ENCODE results near the gene CCNI.
"Not testable (repeated sequence)": the region's sequence is repeated elsewhere in the genome, so short reads cannot be mapped to it uniquely, and the experiment has no call there.

CCNI gene

DNA sequence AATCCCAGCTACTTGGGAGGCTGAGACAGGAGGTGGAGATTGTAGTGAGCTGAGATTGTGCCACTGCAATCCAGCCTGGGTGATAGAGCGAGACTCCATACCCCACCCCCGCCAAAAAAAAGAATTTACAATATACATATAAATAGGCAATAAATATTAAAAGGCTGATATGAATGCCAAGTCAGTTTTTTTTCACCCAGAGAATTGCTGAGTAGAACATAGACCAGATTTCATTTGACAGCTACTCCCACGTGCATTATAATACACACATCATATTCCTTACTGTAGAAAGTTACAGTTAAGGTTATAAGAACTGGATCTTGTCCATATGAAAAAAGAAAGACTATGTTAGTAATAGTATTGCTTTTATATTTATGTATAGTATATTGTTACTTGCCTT is 18.7 kb upstream of the CCNI start:
- TF ChIP-seq, protein P1, sequence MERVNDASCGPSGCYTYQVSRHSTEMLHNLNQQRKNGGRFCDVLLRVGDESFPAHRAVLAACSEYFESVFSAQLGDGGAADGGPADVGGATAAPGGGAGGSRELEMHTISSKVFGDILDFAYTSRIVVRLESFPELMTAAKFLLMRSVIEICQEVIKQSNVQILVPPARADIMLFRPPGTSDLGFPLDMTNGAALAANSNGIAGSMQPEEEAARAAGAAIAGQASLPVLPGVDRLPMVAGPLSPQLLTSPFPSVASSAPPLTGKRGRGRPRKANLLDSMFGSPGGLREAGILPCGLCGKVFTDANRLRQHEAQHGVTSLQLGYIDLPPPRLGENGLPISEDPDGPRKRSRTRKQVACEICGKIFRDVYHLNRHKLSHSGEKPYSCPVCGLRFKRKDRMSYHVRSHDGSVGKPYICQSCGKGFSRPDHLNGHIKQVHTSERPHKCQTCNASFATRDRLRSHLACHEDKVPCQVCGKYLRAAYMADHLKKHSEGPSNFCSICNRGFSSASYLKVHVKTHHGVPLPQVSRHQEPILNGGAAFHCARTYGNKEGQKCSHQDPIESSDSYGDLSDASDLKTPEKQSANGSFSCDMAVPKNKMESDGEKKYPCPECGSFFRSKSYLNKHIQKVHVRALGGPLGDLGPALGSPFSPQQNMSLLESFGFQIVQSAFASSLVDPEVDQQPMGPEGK (CRISPR knock-in tag; IDR thresholded peaks at IDR 0.05; ENCODE audit: borderline replicate concordance), result no peak
- TF ChIP-seq ISL1 (CRISPR knock-in tag; IDR thresholded peaks at IDR 0.05) (no peak), OSR1 (CRISPR knock-in tag; IDR thresholded peaks at IDR 0.05) (no peak), ESRRG (CRISPR knock-in tag; IDR thresholded peaks at IDR 0.05) (no peak), ZC3H10 (CRISPR knock-in tag; IDR thresholded peaks at IDR 0.05) (no peak), ZNF70 (CRISPR knock-in tag; IDR thresholded peaks at IDR 0.05) (no peak), ZFP3 (CRISPR knock-in tag; IDR thresholded peaks at IDR 0.05) (no peak), ZFP30 (CRISPR knock-in tag; IDR thresholded peaks at IDR 0.05) (no peak), TOX (CRISPR knock-in tag; IDR thresholded peaks at IDR 0.05; ENCODE audit: borderline replicate concordance) (no peak), CSDC2 (CRISPR knock-in tag; IDR thresholded peaks at IDR 0.05) (no peak), ZNF565 (CRISPR knock-in tag; conservative IDR thresholded peaks at IDR 0.05; ENCODE audit: low read depth) (no peak), RARB (CRISPR knock-in tag; IDR thresholded peaks at IDR 0.05) (no peak)
- TF ChIP-seq, protein P2, sequence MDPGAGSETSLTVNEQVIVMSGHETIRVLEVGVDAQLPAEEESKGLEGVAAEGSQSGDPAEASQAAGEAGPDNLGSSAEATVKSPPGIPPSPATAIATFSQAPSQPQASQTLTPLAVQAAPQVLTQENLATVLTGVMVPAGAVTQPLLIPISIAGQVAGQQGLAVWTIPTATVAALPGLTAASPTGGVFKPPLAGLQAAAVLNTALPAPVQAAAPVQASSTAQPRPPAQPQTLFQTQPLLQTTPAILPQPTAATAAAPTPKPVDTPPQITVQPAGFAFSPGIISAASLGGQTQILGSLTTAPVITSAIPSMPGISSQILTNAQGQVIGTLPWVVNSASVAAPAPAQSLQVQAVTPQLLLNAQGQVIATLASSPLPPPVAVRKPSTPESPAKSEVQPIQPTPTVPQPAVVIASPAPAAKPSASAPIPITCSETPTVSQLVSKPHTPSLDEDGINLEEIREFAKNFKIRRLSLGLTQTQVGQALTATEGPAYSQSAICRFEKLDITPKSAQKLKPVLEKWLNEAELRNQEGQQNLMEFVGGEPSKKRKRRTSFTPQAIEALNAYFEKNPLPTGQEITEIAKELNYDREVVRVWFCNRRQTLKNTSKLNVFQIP (CRISPR knock-in tag; IDR thresholded peaks at IDR 0.05; ENCODE audit: borderline replicate concordance, low read depth), result no peak
- no peak for ATAC-seq

- no peak for ATAC-seq
- no peak for TF ChIP-seq SNAI2 (CRISPR knock-in tag; IDR thresholded peaks at IDR 0.05)
Measured at GRCh38 chr4:77093401-77093800, 17.6 kb upstream of the CCNI start.

- no peak for ATAC-seq
- TF ChIP-seq PPARA (CRISPR knock-in tag; IDR thresholded peaks at IDR 0.05; ENCODE audit: borderline replicate concordance), result no peak
- no peak for TF ChIP-seq ZC3H10 (CRISPR knock-in tag; IDR thresholded peaks at IDR 0.05)
- no peak for TF ChIP-seq ZNF565 (CRISPR knock-in tag; conservative IDR thresholded peaks at IDR 0.05; ENCODE audit: low read depth)
- TF ChIP-seq ARNTL (CRISPR knock-in tag; IDR thresholded peaks at IDR 0.05; ENCODE audit: borderline replicate concordance, low read depth), result no peak
- TF ChIP-seq TCF4 (CRISPR knock-in tag; IDR thresholded peaks at IDR 0.05; ENCODE audit: borderline replicate concordance), result no peak
Measured at GRCh38 chr4:77092975-77093374, 17.2 kb upstream of the CCNI start.

DNA sequence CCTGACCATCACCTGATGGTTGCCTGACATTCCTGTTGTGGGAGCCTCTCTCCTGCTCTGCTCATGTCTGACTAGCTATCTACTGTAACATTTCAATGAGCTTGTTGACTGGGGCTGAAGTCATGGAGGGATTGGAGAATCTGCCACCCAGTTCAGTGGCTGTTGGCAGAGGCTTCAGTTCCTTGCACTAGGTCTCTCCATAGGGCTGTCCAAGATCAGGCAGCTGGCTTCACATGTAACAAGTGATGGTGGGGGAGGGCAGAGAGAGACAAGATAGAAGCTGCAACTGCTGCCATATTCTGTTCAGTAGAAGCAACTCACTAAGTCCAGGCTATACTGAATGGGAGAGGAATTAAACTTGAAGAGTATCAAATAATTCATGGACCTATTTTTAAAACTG is 14.1 kb upstream of the CCNI start:
- TF ChIP-seq ZFP3 (CRISPR knock-in tag; IDR thresholded peaks at IDR 0.05) (no peak), ZC3H10 (CRISPR knock-in tag; IDR thresholded peaks at IDR 0.05) (no peak), ISL1 (CRISPR knock-in tag; IDR thresholded peaks at IDR 0.05) (no peak), BACH2 (CRISPR knock-in tag; IDR thresholded peaks at IDR 0.05; ENCODE audit: borderline replicate concordance) (no peak), ZFP30 (CRISPR knock-in tag; IDR thresholded peaks at IDR 0.05) (no peak), CSDC2 (CRISPR knock-in tag; IDR thresholded peaks at IDR 0.05) (no peak), ARNTL (CRISPR knock-in tag; IDR thresholded peaks at IDR 0.05; ENCODE audit: borderline replicate concordance, low read depth) (no peak), TSHZ2 (CRISPR knock-in tag; IDR thresholded peaks at IDR 0.05) (no peak)
- TF ChIP-seq, protein P3, sequence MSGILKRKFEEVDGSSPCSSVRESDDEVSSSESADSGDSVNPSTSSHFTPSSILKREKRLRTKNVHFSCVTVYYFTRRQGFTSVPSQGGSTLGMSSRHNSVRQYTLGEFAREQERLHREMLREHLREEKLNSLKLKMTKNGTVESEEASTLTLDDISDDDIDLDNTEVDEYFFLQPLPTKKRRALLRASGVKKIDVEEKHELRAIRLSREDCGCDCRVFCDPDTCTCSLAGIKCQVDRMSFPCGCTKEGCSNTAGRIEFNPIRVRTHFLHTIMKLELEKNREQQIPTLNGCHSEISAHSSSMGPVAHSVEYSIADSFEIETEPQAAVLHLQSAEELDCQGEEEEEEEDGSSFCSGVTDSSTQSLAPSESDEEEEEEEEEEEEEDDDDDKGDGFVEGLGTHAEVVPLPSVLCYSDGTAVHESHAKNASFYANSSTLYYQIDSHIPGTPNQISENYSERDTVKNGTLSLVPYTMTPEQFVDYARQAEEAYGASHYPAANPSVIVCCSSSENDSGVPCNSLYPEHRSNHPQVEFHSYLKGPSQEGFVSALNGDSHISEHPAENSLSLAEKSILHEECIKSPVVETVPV (CRISPR knock-in tag; IDR thresholded peaks at IDR 0.05), result no peak
- TF ChIP-seq, protein P4, sequence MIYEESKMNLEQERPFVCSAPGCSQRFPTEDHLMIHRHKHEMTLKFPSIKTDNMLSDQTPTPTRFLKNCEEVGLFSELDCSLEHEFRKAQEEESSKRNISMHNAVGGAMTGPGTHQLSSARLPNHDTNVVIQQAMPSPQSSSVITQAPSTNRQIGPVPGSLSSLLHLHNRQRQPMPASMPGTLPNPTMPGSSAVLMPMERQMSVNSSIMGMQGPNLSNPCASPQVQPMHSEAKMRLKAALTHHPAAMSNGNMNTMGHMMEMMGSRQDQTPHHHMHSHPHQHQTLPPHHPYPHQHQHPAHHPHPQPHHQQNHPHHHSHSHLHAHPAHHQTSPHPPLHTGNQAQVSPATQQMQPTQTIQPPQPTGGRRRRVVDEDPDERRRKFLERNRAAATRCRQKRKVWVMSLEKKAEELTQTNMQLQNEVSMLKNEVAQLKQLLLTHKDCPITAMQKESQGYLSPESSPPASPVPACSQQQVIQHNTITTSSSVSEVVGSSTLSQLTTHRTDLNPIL (CRISPR knock-in tag; IDR thresholded peaks at IDR 0.05; ENCODE audit: low read depth), result no peak
- TF ChIP-seq, protein P1 (CRISPR knock-in tag; IDR thresholded peaks at IDR 0.05; ENCODE audit: borderline replicate concordance), result no peak
- no peak for ATAC-seq

DNA sequence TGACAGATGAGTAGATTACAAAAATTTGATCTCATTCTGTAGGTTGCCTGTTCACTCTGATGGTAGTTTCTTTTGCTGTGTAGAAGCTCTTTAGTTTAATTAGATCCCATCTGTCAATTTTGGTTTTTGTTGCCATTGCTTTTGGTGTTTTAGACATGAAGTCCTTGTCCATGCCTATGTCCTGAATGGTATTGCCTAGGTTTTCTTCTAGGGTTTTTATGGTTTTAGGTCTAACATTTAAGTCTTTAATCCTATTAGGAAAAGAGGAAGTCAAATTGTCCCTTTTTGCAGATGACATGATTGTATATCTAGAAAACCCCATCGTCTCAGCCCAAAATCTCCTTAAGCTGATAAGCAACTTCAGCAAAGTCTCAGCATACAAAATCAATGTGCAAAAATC is 11.2 kb upstream of the CCNI start:
- ATAC-seq, result not testable (repeated sequence)

All from SK-N-SH treated with all-trans-retinoic acid at 6 μM for 48 hours (cell line).